ENCODE measurements around the gene DNMT3A.

GRCh38 chr2:25385910-25386309 lies 44.2 kb upstream of the DNMT3A start:
- TF ChIP-seq POLR2AphosphoS5 (IDR thresholded peaks at IDR 0.05) (no peak), CTCF (IDR thresholded peaks at IDR 0.05 in 8 of 11, conservative IDR thresholded peaks at IDR 0.05 in 3 of 11) (no peak)
